ENCODE results near the gene NAB1.

DNA sequence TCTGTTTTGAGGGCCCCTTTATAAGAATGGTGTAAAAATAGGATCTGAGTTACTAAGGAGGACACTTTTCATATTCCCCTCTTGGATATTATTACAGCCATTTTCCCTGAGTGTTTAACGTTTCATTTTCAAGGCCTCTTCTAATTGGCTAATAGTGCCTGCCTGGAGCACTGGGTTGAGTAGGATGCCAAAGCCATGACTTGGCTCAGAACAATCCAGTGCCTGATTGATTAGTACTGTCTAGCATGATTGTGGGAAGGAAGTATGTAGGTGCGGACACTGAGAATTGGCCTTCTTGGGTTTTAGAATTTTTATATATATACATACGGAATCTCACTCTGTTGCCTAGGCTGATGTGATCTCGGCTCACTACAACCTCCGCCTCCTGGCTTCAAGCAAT, 66.1 kb downstream of the NAB1 start:
- TF ChIP-seq CTCF (IDR thresholded peaks at IDR 0.05) (no peak), POLR2A (IDR thresholded peaks at IDR 0.05) (no peak)
